GM19455 (cell line): ENCODE results near the gene CEP170B.
"Not testable (repeated sequence)": the region's sequence is repeated elsewhere in the genome, so short reads cannot be mapped to it uniquely, and the experiment has no call there.

Experiments
- ATAC-seq: cut with Tn5 transposase; IDR thresholded peaks from one replicate; pipeline ENCODE4 v1.9.1; 2021; ENCODE audit not compliant: unreplicated experiment

Gene CEP170B

GRCh38 chr14:104888489-104889374 lies 23.7 kb downstream of the CEP170B start:
- ATAC-seq: no peak

GRCh38 chr14:104889375-104889757 lies 24.3 kb downstream of the CEP170B start:
- ATAC-seq: no peak

GRCh38 chr14:104890292-104890691 lies 25.2 kb downstream of the CEP170B start:
- not testable (repeated sequence) for ATAC-seq

GRCh38 chr14:104891121-104891551 lies 26.1 kb downstream of the CEP170B start:
- ATAC-seq: no peak

- no peak for ATAC-seq
Measured at GRCh38 chr14:104891664-104892530, 26.8 kb downstream of the CEP170B start.

- no peak for ATAC-seq
Measured at GRCh38 chr14:104892531-104893434, 27.7 kb downstream of the CEP170B start.

- ATAC-seq: no peak
Measured at GRCh38 chr14:104893435-104894207, 28.6 kb downstream of the CEP170B start.

GRCh38 chr14:104894331-104895206 lies 29.5 kb downstream of the CEP170B start:
- no peak for ATAC-seq

- ATAC-seq: no peak
Measured at GRCh38 chr14:104895207-104895785, 30.2 kb downstream of the CEP170B start.

- ATAC-seq: no peak
Measured at GRCh38 chr14:104895786-104896661, 31.0 kb downstream of the CEP170B start.

- no peak for ATAC-seq
Measured at GRCh38 chr14:104897330-104898194, 32.5 kb downstream of the CEP170B start.

GRCh38 chr14:104898195-104898558 lies 33.1 kb downstream of the CEP170B start:
- no peak for ATAC-seq

GRCh38 chr14:104898870-104899510 lies 33.9 kb downstream of the CEP170B start:
- ATAC-seq: no peak

GRCh38 chr14:104899781-104900180 lies 34.7 kb downstream of the CEP170B start:
- ATAC-seq: no peak

- no peak for ATAC-seq
Measured at GRCh38 chr14:104900639-104901512, 35.8 kb downstream of the CEP170B start.
